Thyroid gland (tissue), 4 donors: ENCODE measurements around the gene OGFRL1.

Source experiments
- CTCF ChIP-seq, 6 experiments: fragments of 200-600 bp in 3 of 6; fragments of 450-650 bp in 3 of 6; sonication (generic) in 3 of 6; IDR thresholded peaks; one replicate each; pipeline ENCODE4 v1.5.1; 2016 to 2019; ENCODE audit warnings: antibody characterized with exemption in 6 of 6, mild to moderate bottlenecking in 2 of 6, inconsistent platforms in 1 of 6, moderate library complexity in 1 of 6
- POLR2A ChIP-seq, 2 donors: fragments of 450-650 bp; IDR thresholded peaks; one replicate each; pipeline ENCODE4 v1.6.1; 2017; ENCODE audit warnings: antibody characterized with exemption in 2 of 2, mild to moderate bottlenecking in 2 of 2, moderate library complexity in 1 of 2

GRCh38 chr6:71245265-71246049, 43.2 kb upstream of the OGFRL1 start:
- no peak for TF ChIP-seq POLR2A (IDR thresholded peaks at IDR 0.05)
- no peak for TF ChIP-seq CTCF (IDR thresholded peaks at IDR 0.05)
